HCT116 (cell line): ENCODE data around the gene ARHGAP21.

Experiments
- CEBPB ChIP-seq: IDR thresholded peaks from 2 replicates; pipeline ENCODE4 v1.6.1; 2012; ENCODE audit warnings: low read depth
- EGR1 ChIP-seq: IDR thresholded peaks from 2 replicates; pipeline ENCODE4 v1.6.1; 2012; ENCODE audit warnings: low read depth
- ELF1 ChIP-seq: IDR thresholded peaks from 2 replicates; pipeline ENCODE4 v1.6.1; 2012; ENCODE audit warnings: low read depth, borderline replicate concordance
- EZH2 ChIP-seq: fragments of 200-600 bp; sonication (generic); IDR thresholded peaks from 2 replicates; pipeline ENCODE4 v1.6.1; 2017; ENCODE audit warnings: antibody characterized with exemption, mixed run types
- EZH2phosphoT487 ChIP-seq: fragments of 200-600 bp; IDR thresholded peaks from 2 replicates; pipeline ENCODE4 v1.6.1; 2018; ENCODE audit warnings: antibody characterized with exemption, borderline replicate concordance
- FOSL1 ChIP-seq: IDR thresholded peaks from 2 replicates; pipeline ENCODE4 v1.6.1; 2012; ENCODE audit warnings: low read depth
- JUND ChIP-seq: IDR thresholded peaks from 2 replicates; pipeline ENCODE4 v1.6.1; 2012
- POLR2A ChIP-seq: IDR thresholded peaks from 2 replicates; pipeline ENCODE4 v1.7.0; 2011; ENCODE audit warnings: borderline replicate concordance; ENCODE audit not compliant: insufficient read depth, insufficient read length; ENCODE audit errors: extremely low read depth
- RAD21 ChIP-seq: IDR thresholded peaks from 2 replicates; pipeline ENCODE4 v1.6.1; 2012; ENCODE audit warnings: low read depth, mild to moderate bottlenecking
- SIN3A ChIP-seq: IDR thresholded peaks from 2 replicates; pipeline ENCODE4 v1.6.1; 2012; ENCODE audit warnings: low read depth
- SRF ChIP-seq: IDR thresholded peaks from 2 replicates; pipeline ENCODE4 v1.6.1; 2012; ENCODE audit warnings: low read depth
- TF ChIP-seq, protein P1 (sequence below), 3 experiments: fragments of 200-600 bp in 1 of 3; sonication (generic) in 1 of 3; IDR thresholded peaks in 2 of 3; conservative IDR thresholded peaks in 1 of 3; 2 replicates each; pipeline ENCODE4 v1.5.1; 2012 to 2017; ENCODE audit warnings: low read depth in 2 of 3, low read length in 2 of 3, antibody characterized with exemption in 1 of 3, borderline replicate concordance in 1 of 3, control low read depth in 1 of 3, mild to moderate bottlenecking in 1 of 3, mixed read lengths in 1 of 3, mixed run types in 1 of 3, moderate library complexity in 1 of 3; ENCODE audit not compliant: insufficient read depth in 1 of 3
- TF ChIP-seq, protein P2 (sequence below): IDR thresholded peaks from 2 replicates; pipeline ENCODE4 v1.6.1; 2012
- TF ChIP-seq, protein P3 (sequence below): IDR thresholded peaks from 2 replicates; pipeline ENCODE4 v1.6.1; 2012; ENCODE audit warnings: low read depth

DNA sequence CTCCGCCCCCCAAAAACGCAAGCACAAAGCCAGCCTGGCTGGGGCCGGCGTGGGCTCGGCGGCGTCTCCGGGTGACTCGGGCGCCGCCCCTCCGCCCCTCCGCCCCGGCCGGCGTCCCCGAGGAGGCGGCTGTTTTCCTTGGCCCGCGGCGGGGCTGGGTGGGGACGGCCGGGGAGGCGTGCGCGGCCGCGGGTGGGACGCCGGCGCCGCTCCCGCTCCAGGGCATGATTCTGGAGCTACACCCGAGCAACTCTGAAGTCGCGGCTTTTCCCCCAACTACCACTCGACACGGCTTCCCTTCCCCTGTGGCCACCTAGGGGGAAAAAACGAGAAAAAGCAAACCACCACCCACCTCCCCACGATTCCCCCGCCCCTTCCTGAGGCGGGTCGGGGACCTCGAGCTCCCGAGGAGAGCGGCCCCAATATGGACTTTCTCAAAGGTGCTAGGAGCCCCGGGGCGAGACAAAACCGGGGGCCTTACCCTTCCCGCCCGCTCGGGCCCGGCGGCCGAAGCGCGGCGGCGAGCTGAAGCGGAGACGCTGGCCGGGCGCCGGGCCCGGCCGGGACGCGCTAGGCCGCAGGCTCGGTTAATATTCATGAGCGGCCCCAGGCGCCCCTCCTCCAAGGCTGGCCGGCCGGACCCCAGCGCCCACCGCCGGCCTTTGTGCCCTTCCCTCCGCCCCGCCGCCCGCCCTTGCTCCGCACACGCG lies 856 bp downstream of the ARHGAP21 start:
- TF ChIP-seq EZH2, result no peak
- TF ChIP-seq, protein P1, sequence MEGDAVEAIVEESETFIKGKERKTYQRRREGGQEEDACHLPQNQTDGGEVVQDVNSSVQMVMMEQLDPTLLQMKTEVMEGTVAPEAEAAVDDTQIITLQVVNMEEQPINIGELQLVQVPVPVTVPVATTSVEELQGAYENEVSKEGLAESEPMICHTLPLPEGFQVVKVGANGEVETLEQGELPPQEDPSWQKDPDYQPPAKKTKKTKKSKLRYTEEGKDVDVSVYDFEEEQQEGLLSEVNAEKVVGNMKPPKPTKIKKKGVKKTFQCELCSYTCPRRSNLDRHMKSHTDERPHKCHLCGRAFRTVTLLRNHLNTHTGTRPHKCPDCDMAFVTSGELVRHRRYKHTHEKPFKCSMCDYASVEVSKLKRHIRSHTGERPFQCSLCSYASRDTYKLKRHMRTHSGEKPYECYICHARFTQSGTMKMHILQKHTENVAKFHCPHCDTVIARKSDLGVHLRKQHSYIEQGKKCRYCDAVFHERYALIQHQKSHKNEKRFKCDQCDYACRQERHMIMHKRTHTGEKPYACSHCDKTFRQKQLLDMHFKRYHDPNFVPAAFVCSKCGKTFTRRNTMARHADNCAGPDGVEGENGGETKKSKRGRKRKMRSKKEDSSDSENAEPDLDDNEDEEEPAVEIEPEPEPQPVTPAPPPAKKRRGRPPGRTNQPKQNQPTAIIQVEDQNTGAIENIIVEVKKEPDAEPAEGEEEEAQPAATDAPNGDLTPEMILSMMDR (IDR thresholded peaks at IDR 0.05 in 2 of 3, conservative IDR thresholded peaks at IDR 0.05 in 1 of 3; ENCODE audit: borderline replicate concordance in 1 of 3, insufficient read depth in 1 of 3, low read depth in 2 of 3, low read length in 2 of 3), result no peak
- no peak for TF ChIP-seq POLR2A
- TF ChIP-seq EGR1, result no peak
- TF ChIP-seq CEBPB, result no peak
- TF ChIP-seq SRF, result no peak
- no peak for TF ChIP-seq RAD21
- no peak for TF ChIP-seq ELF1
- TF ChIP-seq SIN3A, result peak; percentile 44; the same call in 1 of the 2 replicates
- TF ChIP-seq, protein P2, sequence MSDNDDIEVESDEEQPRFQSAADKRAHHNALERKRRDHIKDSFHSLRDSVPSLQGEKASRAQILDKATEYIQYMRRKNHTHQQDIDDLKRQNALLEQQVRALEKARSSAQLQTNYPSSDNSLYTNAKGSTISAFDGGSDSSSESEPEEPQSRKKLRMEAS, result peak; percentile 39
- no peak for TF ChIP-seq EZH2phosphoT487
- no peak for TF ChIP-seq FOSL1
- TF ChIP-seq JUND, result no peak
- TF ChIP-seq, protein P3, sequence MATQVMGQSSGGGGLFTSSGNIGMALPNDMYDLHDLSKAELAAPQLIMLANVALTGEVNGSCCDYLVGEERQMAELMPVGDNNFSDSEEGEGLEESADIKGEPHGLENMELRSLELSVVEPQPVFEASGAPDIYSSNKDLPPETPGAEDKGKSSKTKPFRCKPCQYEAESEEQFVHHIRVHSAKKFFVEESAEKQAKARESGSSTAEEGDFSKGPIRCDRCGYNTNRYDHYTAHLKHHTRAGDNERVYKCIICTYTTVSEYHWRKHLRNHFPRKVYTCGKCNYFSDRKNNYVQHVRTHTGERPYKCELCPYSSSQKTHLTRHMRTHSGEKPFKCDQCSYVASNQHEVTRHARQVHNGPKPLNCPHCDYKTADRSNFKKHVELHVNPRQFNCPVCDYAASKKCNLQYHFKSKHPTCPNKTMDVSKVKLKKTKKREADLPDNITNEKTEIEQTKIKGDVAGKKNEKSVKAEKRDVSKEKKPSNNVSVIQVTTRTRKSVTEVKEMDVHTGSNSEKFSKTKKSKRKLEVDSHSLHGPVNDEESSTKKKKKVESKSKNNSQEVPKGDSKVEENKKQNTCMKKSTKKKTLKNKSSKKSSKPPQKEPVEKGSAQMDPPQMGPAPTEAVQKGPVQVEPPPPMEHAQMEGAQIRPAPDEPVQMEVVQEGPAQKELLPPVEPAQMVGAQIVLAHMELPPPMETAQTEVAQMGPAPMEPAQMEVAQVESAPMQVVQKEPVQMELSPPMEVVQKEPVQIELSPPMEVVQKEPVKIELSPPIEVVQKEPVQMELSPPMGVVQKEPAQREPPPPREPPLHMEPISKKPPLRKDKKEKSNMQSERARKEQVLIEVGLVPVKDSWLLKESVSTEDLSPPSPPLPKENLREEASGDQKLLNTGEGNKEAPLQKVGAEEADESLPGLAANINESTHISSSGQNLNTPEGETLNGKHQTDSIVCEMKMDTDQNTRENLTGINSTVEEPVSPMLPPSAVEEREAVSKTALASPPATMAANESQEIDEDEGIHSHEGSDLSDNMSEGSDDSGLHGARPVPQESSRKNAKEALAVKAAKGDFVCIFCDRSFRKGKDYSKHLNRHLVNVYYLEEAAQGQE, result no peak
